NCI-H82 treated with DMSO at 0.1 percent for 48 hours (cell line): ENCODE data around the gene MAPK7.

Source experiments
- DNase-seq: peaks from one replicate; lab custom pipeline; 2025; ENCODE audit not compliant: unreplicated experiment; lab: John Stamatoyannopoulos, UW

The MAPK7 gene

DNA sequence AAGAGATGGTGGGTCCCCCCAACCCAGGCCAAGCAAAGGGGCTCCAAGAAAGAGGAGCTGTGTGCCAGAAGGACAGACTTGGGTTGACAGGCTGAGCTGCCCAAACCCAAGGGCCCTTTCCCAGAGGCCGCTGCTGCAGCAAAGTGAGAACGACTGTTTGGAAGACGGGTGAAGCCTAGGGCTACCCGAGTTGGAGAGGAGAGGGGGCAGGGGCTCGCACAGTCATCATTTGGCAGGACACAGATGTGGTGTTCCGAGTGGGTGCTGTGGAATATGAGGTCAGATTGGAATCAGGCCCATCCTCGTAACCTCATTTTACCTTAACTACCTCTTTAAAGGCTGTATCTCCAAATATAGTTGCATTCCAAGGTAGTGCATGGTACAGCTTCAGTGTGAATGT, 14.0 kb downstream of the MAPK7 start:
- DNase-seq = no peak

DNA sequence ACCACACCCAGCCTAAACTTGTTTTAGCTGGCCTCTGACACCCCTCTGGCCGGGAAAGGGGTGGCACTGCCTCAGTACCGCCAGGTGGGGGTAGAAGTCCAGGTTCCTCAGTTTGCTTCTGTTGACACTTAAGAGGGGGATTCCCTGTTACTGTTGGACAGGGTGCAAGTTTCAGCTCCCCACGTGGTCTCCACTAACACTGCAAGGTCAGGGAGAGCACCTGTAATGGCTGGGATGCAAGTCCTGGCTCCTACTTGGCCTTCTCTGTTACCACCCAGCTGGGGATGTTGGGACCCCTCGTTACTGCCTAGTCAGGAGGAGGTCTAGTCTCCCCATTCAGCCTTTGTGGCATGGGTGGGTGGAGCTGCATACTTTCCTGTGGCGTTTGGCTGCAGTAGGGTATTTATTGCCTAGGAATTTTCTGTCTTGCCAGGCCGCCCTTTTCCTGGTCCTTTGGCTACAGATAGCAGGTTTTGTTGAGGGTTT, 19.3 kb downstream of the MAPK7 start:
- no peak for DNase-seq

DNA sequence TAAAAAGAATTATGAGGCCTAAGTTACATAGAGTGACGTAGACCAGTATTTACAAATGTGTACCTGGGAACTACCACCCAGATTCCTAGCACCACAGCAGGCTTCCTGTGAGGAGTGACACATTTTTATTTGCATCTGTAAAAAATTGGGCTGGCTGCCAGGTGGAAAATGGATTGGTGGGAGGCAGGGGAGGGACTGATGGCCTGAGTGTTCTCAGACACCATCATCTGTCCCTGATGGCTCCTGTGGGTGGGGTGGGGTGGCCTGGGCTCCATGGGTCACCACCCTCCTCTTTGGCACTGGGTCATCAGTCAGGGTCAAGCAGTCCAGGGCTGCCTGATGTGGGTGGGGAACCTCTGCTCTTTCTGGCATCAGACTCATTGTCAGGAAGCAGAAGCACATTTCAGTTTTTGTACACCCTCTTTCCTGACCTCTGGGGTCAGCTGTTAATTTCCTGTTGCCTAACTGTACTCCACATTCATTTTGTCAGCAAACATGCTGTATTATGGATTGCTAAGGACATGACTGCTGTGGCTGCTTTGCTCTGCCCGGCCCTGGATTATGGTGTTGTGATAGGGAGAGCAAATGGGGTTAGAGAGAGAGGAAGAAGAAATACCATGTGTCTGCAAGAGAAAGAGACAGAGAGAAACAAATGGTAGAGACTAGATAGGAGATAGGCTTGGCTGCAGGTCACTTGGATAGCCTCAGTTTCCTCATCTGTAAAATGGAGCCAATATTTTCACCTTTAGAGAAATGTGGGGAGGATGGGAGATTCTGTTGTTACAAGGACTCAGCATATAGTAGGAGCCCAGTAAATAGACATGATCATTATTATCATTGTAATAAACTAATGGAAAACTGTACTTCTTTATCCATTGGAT, 20.2 kb downstream of the MAPK7 start:
- DNase-seq = no peak

DNA sequence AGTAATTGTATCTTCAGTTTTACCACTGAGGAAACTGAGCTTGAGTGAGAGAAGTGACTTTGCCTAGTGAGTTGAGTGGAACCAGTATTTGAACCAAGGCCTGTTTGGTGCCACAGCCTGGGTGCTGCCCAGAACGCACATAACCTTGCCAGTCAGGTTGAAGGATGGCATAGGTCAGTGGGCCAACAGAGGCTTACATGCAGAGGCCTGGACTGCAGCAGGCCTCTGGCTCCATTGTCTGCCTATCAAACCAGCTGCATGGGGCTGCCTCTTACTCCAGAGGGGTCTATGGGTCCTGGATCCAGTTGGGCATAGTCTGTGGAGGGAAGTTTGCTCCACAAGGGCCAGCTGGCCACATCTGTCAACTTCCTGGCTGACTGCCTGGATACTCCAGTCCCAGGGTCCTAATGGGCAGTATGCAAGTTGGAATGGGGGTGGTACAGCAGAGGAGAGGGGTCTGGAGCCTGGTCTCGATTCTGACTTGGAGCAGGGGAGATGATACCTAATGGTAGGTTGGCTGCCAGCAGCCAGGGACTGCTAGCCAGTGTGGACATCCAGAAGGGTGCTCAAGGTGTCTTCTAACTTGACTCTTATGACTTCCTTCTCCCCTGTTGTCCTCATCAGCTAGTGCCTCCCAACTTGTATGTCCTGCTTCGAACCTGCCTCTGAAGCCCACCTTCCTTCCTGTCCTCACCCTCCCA, 21.6 kb downstream of the MAPK7 start:
- DNase-seq = no peak

DNA sequence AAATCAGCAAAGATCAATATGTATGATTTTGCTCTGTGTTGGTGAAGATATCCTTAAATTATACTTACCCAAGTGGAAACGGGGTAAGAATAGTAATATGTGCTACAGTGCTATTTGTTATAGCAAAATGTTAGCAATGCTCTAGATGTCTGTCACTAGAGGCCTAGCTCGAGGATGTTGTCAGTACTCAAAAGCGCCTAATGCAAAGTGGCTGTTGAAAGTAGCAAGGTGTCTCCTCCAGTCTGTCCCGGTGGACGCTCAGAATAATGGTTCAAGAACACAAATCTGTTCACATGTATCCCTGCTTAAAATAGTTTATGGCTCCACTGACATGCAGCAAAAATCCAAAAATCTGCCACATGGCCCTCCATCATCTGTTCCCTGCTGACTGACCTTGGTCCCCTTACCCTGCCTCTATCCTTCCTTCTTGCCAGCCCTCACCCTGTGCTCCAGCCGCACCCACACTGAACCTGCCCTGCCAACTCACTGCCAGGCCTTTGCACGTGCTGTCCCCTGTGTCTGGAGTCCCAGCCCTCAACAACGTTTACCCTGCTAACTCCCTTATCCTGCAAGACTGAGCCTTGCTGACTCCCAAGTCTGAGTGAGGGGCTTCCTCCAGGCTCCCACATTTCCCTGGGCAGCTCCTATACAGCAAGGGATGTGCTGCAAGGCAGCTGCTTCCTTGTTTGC, 23.2 kb downstream of the MAPK7 start:
- DNase-seq = no peak

DNA sequence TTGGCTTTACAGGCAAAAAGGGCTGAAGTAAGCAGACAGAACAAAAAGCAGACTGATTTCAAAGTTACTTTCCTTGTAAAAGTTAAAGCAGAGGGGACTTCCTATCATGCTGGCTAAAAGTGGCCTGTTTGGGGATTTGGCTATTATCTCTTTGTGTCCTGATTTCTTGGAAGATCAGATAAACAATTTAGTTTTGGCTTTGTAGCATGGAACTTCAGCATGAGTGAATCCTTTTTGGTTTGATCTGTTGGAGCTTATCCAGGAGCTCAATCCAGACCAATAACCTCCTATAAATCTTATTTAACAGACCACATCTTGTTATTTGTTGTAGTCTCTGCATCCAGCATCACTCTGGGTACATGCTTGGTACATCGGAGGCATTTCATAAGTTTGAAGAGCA, 23.9 kb downstream of the MAPK7 start:
- DNase-seq = no peak

DNA sequence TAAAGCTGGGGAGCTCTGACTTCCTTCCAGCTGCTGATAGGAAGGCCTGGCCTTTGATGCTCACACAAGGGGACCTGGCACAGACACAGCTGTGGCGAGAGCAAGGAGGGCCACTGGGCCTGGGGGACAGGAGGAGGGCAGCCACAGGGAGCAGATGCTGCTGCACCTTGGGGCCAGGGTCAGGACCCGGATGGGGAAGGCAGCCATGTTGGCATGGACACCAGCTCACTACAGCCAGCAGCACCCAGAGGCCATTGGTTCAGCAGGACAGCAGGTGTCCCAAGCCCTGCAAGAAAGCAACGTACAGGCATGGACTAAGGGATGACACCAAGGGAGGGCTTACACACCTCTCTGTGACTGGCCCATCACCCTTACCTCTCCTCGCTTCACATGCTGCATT, 24.7 kb downstream of the MAPK7 start:
- no peak for DNase-seq

DNA sequence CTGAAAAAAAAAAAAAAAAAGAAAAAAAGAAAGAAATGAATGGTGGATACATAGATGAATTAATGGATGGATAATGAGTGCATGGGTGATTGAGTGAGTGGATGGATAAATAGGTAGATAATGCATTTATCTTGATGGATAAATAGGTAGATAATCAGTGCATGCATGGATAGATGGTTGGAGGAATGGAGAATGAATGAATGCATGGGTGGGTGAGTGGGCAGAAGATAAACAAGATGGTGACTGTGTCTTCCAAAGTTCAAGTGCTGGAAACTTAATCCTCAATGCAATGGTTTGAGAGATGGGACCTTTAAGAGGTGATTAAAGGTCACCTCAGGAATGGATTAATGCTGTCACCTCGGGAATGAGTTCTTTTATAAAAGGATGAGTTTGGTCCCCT, 26.0 kb downstream of the MAPK7 start:
- no peak for DNase-seq

DNA sequence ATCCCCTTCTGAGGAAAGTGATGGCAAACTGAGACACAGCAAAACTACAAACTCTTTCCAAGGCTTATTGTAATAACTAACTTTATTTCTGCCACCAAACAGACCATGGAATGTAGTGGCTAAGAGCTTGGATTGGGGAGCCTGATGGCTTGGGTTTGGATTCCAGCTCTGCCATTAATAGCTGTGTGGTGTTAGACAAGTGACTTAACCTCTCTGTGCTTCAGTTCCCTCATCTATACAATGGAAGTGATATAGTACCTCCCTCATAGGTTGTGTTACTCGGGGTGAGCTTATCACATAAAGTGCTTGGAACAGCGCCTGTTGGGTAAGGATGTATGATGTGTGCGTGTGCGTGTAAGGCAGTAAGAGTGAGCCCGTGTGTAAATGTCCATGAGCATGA, 26.8 kb downstream of the MAPK7 start:
- DNase-seq = no peak

DNA sequence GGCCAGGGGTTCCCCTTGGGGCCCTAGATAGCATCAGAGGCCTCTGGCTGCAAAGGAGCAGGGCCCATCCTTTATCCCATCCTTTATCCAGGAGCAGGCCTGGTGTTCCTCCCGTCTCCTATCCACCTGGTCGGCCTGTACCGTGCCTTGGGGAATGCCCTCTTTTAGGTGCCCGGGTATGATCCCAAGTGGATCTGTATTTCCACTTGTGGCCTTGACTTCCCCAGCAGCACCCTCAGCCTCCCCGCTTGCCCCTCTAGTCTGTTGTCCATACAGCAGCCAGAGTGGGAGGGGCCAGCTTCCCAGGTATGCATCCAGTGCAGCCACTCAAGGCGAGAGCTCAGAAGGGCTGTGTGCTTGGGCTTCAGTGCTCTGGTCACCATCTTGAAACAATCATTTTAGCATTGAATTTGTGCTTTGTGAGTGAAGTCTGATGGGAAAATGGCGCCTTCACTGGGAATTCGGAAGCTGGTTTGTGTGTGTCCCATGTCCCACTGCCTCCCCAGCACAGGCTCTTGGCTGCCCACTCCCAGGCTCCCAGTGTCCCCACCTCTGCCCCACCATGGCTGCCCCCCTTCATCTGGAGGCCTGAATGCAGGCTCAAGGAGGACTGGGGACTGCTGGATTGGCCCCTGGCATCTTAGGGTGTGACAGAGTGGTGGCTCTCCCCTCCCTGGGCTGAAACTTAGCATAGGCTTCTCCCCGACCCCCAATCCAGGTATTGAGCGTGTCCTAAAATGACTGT, 29.5 kb downstream of the MAPK7 start:
- DNase-seq = no peak

DNA sequence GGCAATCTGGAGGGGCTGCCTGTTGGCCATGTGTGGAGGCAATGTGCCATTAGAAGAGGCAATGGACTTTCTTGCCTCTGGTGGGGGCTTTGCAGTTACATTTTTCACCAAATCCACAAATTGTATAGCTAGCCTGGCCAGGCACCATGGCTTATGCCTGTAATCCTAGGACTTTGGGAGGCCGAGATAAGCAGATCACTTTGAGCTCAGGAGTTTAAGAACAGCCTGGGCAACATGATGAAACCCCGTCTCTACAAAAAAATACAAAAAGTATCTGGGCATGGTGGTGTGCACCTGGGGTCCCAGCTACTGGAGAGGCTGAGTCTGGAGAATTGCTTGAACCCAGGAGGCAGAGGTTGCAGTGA, 30.0 kb downstream of the MAPK7 start:
- no peak for DNase-seq

DNA sequence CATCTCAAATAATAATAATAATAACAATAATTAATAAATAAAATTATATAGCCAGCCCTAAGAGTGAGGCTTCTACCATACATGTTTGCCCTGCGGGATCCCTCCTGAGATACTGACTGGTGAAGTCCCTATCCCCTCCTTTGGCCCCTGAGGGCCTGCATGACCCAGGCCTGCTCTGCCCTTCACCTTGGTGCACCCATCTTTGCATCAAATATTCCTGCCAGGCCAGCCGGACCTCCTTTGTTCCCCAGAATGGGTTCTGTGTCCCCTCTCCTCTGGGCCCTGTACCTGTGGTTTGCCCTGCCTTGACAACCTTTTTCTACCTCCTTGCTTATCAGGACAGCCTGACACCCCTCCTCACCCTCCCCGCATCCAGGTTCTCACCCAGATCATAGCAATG, 30.8 kb downstream of the MAPK7 start:
- no peak for DNase-seq

DNA sequence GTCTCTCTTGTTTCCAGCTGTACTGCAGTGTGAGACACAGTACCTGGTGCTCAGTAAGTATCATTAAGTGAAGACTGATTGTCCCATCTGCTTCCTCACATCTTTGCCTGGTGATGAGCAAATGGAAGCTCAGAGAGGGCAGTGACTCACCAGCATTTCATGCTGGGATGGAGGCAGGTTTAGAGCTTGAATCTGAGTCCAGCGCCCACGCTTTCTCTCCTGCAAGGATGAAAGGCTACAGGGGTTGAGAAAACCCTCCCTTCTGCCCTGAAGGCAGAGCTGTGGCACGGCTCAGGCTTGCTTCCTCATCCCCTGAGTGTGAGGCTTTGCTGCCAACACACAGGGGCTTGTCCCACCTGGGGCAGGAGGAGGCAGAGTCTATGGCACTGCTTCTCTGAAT, 31.2 kb downstream of the MAPK7 start:
- DNase-seq = no peak

DNA sequence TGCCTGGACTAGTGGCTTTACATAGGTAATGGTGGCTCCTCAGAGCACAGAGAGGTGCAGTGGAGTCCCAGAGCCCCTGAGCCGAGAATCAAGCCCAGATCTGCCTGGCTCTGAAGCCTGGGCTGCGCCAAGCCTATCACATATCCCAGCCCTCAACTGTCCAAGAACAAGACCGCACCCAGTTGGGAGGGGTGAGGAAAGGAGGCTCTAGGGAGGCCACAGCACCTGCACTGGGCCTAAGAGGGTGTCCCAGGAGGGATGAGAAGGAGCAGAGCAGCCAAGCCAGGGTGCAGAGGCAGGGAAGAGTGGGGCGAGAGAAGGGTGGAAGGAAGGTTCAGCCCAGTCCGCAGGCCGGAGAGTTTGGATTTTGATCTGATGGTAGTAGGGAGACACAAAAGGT, 31.8 kb downstream of the MAPK7 start:
- no peak for DNase-seq

DNA sequence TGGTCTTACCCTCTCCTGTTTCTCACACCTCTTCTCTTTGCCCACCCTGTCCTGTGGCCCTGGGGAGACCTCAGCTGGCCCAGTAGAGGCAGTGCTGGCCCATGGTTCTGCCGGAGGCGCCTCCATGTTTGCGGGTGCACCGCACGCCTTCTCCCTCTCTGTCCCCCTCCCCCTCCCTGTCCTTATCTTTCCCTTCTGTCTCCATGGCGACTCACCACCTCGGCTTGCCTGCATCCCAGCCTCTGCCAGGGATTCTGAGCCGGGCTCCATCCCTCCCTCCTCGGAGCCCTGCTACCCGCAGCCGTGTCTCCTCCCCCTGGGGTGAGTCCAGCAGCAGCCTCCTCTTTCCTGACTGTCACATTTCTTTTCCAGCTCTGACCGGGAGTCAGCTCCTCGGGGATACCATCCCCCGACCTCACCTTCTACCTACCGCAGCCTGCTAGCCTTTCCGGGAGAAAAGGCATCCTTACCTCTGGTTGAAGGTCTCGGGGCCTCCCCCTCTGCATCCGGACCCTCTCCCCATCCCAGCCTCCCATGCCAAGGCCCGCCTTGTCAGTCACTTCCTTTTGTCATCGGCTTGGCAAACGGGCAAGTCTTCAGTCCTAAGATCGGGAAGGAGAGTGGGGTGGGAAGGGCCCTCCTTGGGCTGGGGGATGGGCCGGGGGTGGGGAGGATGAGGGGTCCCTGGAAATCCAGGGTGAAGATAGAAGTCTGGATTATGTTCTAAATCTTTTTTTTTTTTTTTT, 32.8 kb downstream of the MAPK7 start, which contains the start of gene RNF112:
Gene RNF112, plus strand, starts transcription at position 358 of the 746 bp plus-strand sequence. Its CDS starts 177 bp downstream, at position 535.
- no peak for DNase-seq

DNA sequence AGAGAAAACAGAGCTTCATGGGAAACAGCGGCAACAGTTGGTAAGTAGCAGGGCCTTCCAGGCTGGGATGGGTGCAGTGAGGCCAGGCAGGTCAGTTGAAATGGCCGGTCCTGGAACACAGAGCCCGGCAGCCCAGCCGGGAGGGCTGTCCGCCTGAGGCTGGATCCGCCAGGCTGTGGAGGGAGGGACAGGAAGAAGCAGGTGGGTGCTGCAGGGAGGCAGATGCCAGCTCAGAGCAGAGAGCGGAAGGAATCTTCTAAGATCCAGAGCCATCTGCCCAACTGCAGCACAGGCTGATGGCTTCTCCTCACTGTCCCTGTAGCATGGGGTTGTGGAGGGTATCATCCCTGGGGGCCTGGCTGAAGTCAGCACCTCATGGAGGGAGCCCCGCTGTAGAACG, 33.3 kb downstream of the MAPK7 start:
- DNase-seq = peak; percentile 47

DNA sequence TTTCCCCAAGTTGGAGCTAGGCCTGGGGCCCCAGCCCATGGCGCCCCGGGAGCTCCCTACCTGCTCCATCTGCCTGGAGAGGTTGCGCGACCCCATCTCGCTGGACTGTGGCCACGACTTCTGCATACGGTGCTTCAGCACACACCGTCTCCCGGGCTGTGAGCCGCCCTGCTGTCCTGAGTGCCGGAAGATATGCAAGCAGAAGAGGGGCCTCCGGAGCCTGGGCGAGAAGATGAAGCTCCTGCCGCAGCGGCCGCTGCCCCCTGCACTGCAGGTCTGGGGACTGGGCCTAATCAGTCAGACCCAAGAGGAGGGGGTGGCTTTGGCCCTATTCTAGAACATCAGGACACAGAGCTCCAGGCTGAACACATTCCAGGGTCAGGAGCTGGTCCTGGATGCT, 34.2 kb downstream of the MAPK7 start:
- no peak for DNase-seq

DNA sequence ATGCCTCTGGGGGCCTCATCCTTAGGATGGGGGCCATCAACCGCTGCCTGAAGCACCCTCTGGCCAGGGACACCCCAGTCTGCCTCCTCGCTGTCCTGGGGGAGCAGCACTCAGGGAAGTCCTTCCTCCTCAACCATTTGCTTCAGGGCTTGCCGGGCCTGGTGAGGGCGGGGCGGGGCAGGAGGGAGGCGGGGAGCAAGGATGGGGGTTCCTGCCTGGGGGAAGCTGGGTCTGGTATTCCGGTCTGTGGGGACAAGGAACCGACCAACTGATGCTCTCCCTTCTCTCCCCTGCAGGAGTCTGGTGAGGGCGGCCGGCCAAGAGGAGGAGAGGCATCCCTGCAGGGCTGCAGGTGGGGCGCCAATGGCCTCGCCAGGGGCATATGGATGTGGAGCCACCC, 34.7 kb downstream of the MAPK7 start:
- DNase-seq = no peak

DNA sequence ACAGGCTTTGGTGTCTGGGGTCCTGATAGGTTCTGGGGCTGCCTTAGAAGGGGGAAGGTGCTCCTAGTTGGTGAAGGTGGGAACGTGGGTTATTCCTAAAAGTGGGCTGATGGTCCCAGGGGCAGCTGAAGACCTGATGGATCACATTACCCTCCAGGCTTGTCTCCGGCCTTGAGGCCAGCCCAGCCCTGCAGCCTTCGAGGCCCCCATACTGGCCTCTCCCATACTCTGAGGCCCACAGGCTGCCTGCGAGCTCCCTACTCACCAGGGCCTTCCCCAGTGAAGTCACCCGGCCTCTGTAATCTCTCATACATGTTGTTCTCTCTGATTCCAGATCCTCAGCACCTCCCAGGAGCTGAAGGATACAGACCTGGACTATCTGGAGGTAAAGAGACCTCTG, 35.5 kb downstream of the MAPK7 start:
- DNase-seq = no peak
